Neural progenitor cell (in vitro differentiated cells): ENCODE measurements around the gene R3HDM1. TPM values are rescaled to one million over a fixed set of nuclear protein-coding genes. Genes with fewer than 3 reads are reported as not detected.

Source experiments
- DNase-seq: peaks from one replicate; pipeline ENCODE4 v3.0.0-alpha.2; 2016; ENCODE audit warnings: low spot score
- H2AFZ ChIP-seq: fragments of 200-600 bp; sonication (generic); replicated peaks from 2 replicates; pipeline ENCODE4 v1.6.1; 2016; ENCODE audit warnings: antibody characterized with exemption
- H3F3A ChIP-seq: fragments of 200-600 bp; sonication (generic); 2 replicates; pipeline ENCODE4 v1.6.1; 2016; ENCODE audit warnings: antibody characterized with exemption, low read depth
- H3K27ac ChIP-seq: fragments of 200-600 bp; sonication (generic); 2 replicates; pipeline ENCODE4 v1.5.1; 2016; ENCODE audit warnings: mild to moderate bottlenecking
- H3K27me3 ChIP-seq: fragments of 200-600 bp; sonication (generic); 2 replicates; pipeline ENCODE4 v1.6.1; 2016; ENCODE audit warnings: mild to moderate bottlenecking, moderate library complexity
- H3K36me3 ChIP-seq: fragments of 200-600 bp; sonication (generic); 2 replicates; pipeline ENCODE4 v1.5.1; 2016
- H3K4me1 ChIP-seq: fragments of 200-600 bp; sonication (generic); 2 replicates; pipeline ENCODE4 v1.6.1; 2016; ENCODE audit warnings: mixed run types
- H3K4me2 ChIP-seq: fragments of 200-600 bp; sonication (generic); 2 replicates; pipeline ENCODE4 v1.6.1; 2016
- H3K4me3 ChIP-seq: fragments of 200-600 bp; sonication (generic); 2 replicates; pipeline ENCODE4 v1.5.1; 2016
- H3K79me2 ChIP-seq: fragments of 200-600 bp; sonication (generic); 2 replicates; pipeline ENCODE4 v1.6.1; 2016; ENCODE audit warnings: low read depth
- H3K9ac ChIP-seq: fragments of 200-600 bp; sonication (generic); 2 replicates; pipeline ENCODE4 v1.6.1; 2016
- H3K9me3 ChIP-seq: fragments of 200-600 bp; sonication (generic); 2 replicates; pipeline ENCODE4 v1.5.1; 2016; ENCODE audit warnings: low read depth
- H4K20me1 ChIP-seq: fragments of 200-600 bp; sonication (generic); 2 replicates; pipeline ENCODE4 v1.6.1; 2016; ENCODE audit warnings: low read depth
- H3K27ac Mint-ChIP-seq: 3 replicates; pipeline ENCODE4 v1.8.0; 2021; ENCODE audit warnings: mixed read lengths
- H3K27me3 Mint-ChIP-seq: 2 replicates; pipeline ENCODE4 v1.8.0; 2022; ENCODE audit warnings: low read depth, mild to moderate bottlenecking, inconsistent platforms, moderate library complexity, mixed read lengths; ENCODE audit not compliant: insufficient read depth
- H3K36me3 Mint-ChIP-seq: 3 replicates; pipeline ENCODE4 v1.8.0; 2021; ENCODE audit warnings: mixed read lengths
- H3K4me1 Mint-ChIP-seq: 3 replicates; pipeline ENCODE4 v1.8.0; 2021; ENCODE audit warnings: mixed read lengths
- H3K4me3 Mint-ChIP-seq: 3 replicates; pipeline ENCODE4 v1.8.0; 2021; ENCODE audit warnings: mild to moderate bottlenecking, moderate library complexity, mixed read lengths
- H3K9me3 Mint-ChIP-seq: 3 replicates; pipeline ENCODE4 v1.8.0; 2020; ENCODE audit warnings: mixed read lengths
- EZH2 ChIP-seq: fragments of 200-600 bp; sonication (generic); IDR thresholded peaks from 2 replicates; pipeline ENCODE4 v1.6.1; 2017; ENCODE audit warnings: antibody characterized with exemption, mild to moderate bottlenecking, moderate library complexity
- EZH2phosphoT487 ChIP-seq: fragments of 200-600 bp; sonication (generic); IDR thresholded peaks from 2 replicates; pipeline ENCODE4 v1.6.1; 2017; ENCODE audit warnings: antibody characterized with exemption
- total RNA-seq: library from RNA; depleted of rRNA; stranded (reverse); fragments of >200 nt; gene quantifications from 2 replicates; pipeline ENCODE4 v1.2.3, GENCODE V29; 2015; ENCODE audit warnings: low replicate concordance
- TF ChIP-seq, protein P1 (sequence below): fragments of 200-600 bp; sonication (generic); IDR thresholded peaks from 2 replicates; pipeline ENCODE4 v1.5.1; 2017; ENCODE audit warnings: antibody characterized with exemption, mild to moderate bottlenecking

Gene R3HDM1
- total RNA-seq, 1 donor from 2014 or later = 49.4 TPM

DNA sequence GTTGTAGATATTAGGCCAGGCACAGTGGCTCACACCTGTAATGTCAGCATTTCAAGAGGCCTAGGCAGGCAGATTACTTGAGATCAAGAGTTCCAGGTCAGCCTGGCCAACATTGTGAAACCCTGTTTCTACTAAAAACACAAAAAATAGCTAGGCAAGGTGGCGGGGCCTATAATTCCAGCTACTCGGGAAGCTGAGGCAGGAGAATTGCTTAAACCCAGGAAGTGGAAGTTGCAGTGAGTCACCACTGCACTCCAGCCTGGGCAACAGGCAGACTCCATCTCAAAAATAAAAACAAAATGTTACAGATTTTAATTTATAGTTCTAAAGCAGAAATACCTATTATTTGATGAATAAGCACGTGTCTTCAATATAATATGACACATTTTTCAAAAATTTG, 144.7 kb downstream of the R3HDM1 start:
- peaks cover 19% of the 10 kb centered on the region for H3K36me3 Mint-ChIP-seq
- Histone ChIP-seq H2AFZ (no peak overlapping the region), H3K9me3 (no peaks in the 10 kb centered on the region), H3K4me3 (no peak overlapping the region), H3K9ac (no peak overlapping the region), H3F3A (no peaks in the 10 kb centered on the region), H3K27me3 (no peaks in the 10 kb centered on the region), H3K79me2 (no peaks in the 10 kb centered on the region), H3K4me2 (no peak overlapping the region), H3K4me1 (no peaks in the 10 kb centered on the region), H3K36me3 (no peaks in the 10 kb centered on the region), H4K20me1 (no peaks in the 10 kb centered on the region), H3K27ac (no peak overlapping the region)
- DNase-seq = no peak
- TF ChIP-seq, protein P1, sequence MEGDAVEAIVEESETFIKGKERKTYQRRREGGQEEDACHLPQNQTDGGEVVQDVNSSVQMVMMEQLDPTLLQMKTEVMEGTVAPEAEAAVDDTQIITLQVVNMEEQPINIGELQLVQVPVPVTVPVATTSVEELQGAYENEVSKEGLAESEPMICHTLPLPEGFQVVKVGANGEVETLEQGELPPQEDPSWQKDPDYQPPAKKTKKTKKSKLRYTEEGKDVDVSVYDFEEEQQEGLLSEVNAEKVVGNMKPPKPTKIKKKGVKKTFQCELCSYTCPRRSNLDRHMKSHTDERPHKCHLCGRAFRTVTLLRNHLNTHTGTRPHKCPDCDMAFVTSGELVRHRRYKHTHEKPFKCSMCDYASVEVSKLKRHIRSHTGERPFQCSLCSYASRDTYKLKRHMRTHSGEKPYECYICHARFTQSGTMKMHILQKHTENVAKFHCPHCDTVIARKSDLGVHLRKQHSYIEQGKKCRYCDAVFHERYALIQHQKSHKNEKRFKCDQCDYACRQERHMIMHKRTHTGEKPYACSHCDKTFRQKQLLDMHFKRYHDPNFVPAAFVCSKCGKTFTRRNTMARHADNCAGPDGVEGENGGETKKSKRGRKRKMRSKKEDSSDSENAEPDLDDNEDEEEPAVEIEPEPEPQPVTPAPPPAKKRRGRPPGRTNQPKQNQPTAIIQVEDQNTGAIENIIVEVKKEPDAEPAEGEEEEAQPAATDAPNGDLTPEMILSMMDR = no peak
- TF ChIP-seq EZH2 = no peak
- no peak for TF ChIP-seq EZH2phosphoT487
- H3K27me3 Mint-ChIP-seq = no peaks in the 10 kb centered on the region
- no peaks in the 10 kb centered on the region for H3K4me1 Mint-ChIP-seq
- H3K9me3 Mint-ChIP-seq = no peaks in the 10 kb centered on the region
- no peak overlapping the region for H3K27ac Mint-ChIP-seq
- H3K4me3 Mint-ChIP-seq = no peak overlapping the region

DNA sequence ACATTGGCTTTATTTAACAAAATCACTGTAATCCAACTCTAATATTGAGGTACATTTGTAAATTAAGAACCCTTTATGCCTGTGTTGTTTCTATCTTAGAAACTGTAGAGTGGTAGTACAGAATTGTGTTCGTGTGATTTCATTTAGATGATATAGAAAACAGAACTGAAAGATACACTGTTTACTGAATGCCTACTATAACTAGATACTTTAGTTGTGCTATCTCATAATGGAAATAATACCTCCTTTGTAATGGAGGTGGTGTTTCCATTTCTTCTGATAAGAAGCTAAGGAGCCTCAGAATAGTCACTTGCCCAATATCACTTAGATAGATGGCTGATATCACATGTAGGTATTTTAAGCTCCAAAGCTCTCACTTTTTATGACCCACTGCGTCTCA, 147.8 kb downstream of the R3HDM1 start:
- no peak for TF ChIP-seq EZH2
- TF ChIP-seq, protein P1 = no peak
- no peak for TF ChIP-seq EZH2phosphoT487
- no peaks in the 10 kb centered on the region for H3F3A ChIP-seq
- H3K9me3 ChIP-seq = no peaks in the 10 kb centered on the region
- no peak overlapping the region for H2AFZ ChIP-seq
- Mint-ChIP-seq H3K27ac (no peak overlapping the region), H3K27me3 (no peaks in the 10 kb centered on the region), H3K36me3 (peaks cover 21% of the 10 kb centered on the region), H3K9me3 (no peaks in the 10 kb centered on the region), H3K4me3 (no peak overlapping the region), H3K4me1 (no peaks in the 10 kb centered on the region)
- H3K9ac ChIP-seq = no peak overlapping the region
- H4K20me1 ChIP-seq = no peaks in the 10 kb centered on the region
- H3K36me3 ChIP-seq = no peaks in the 10 kb centered on the region
- H3K27ac ChIP-seq = no peak overlapping the region
- H3K27me3 ChIP-seq = no peaks in the 10 kb centered on the region
- no peak for DNase-seq
- no peaks in the 10 kb centered on the region for H3K79me2 ChIP-seq
- no peak overlapping the region for H3K4me3 ChIP-seq
- no peaks in the 10 kb centered on the region for H3K4me1 ChIP-seq
- H3K4me2 ChIP-seq = no peak overlapping the region

DNA sequence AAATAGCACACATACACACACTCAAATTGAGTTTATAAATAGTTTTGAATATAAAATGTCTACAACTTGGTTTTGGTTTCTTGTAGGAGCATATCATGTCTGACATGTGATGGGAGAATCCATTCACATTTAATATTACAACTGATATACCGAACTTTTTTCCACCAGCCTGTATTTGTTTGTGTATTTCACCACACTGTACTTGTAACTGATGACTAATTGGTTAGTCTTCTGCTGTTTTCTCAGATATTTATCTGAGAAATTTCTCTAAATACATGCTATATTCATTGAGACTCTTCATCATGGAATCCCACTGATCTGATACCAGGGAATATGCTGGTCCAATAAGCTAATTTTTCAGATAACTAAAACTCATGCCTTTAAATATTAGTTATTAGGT, 154.1 kb downstream of the R3HDM1 start:
- Histone ChIP-seq H3K79me2 (no peaks in the 10 kb centered on the region), H3K4me3 (no peak overlapping the region), H4K20me1 (no peaks in the 10 kb centered on the region), H3K4me2 (no peak overlapping the region), H3K27ac (no peak overlapping the region), H3F3A (no peaks in the 10 kb centered on the region), H3K36me3 (peaks cover 14% of the 10 kb centered on the region), H3K27me3 (no peaks in the 10 kb centered on the region), H3K9ac (no peak overlapping the region), H3K9me3 (no peaks in the 10 kb centered on the region), H3K4me1 (peaks cover 6% of the 10 kb centered on the region), H2AFZ (no peak overlapping the region)
- Mint-ChIP-seq H3K27ac (no peak overlapping the region), H3K27me3 (peaks cover 4% of the 10 kb centered on the region), H3K9me3 (no peaks in the 10 kb centered on the region), H3K4me3 (no peak overlapping the region), H3K36me3 (peaks cover 19% of the 10 kb centered on the region), H3K4me1 (no peaks in the 10 kb centered on the region)
- no peak for DNase-seq
- TF ChIP-seq, protein P1 = no peak
- TF ChIP-seq EZH2 (no peak), EZH2phosphoT487 (no peak)
